ENCODE results near the gene SOS1.
A peak's percentile ranks its signal among the peaks of the same experiment; 100 is the strongest.
"Not testable (repeated sequence)": the region's sequence is repeated elsewhere in the genome, so short reads cannot be mapped to it uniquely, and the experiment has no call there.

The SOS1 gene

GRCh38 chr2:39099870-39100728 lies 20.8 kb downstream of the SOS1 start:
- DNase-seq (ENCODE audit: low spot score), result no peak

GRCh38 chr2:39099310-39099869 lies 21.5 kb downstream of the SOS1 start:
- no peak for DNase-seq (ENCODE audit: low spot score)

GRCh38 chr2:39095624-39096023 lies 25.2 kb downstream of the SOS1 start:
- DNase-seq (ENCODE audit: low spot score), result no peak

- no peak for DNase-seq (ENCODE audit: low spot score)
Observed at GRCh38 chr2:39094717-39095363, 26.0 kb downstream of the SOS1 start.

- DNase-seq (ENCODE audit: low spot score), result no peak
Observed at GRCh38 chr2:39093218-39093898, 27.5 kb downstream of the SOS1 start.

- no peak for DNase-seq (ENCODE audit: low spot score)
Observed at GRCh38 chr2:39091543-39091942, 29.3 kb downstream of the SOS1 start.

GRCh38 chr2:39091063-39091462 lies 29.8 kb downstream of the SOS1 start:
- DNase-seq (ENCODE audit: low spot score), result no peak

GRCh38 chr2:39080152-39080551 lies 40.7 kb downstream of the SOS1 start:
- DNase-seq (ENCODE audit: low spot score), result no peak

GRCh38 chr2:39069890-39070465 lies 50.9 kb downstream of the SOS1 start:
- no peak for DNase-seq (ENCODE audit: low spot score)

- DNase-seq (ENCODE audit: low spot score), result no peak
Observed at GRCh38 chr2:39069136-39069515, 51.7 kb downstream of the SOS1 start.

GRCh38 chr2:39068299-39069135 lies 52.3 kb downstream of the SOS1 start:
- DNase-seq (ENCODE audit: low spot score), result no peak

GRCh38 chr2:39065616-39066015 lies 55.2 kb downstream of the SOS1 start:
- DNase-seq (ENCODE audit: low spot score), result no peak

- DNase-seq (ENCODE audit: low spot score), result no peak
Observed at GRCh38 chr2:39062320-39062719, 58.5 kb downstream of the SOS1 start.

GRCh38 chr2:39061280-39061679 lies 59.6 kb downstream of the SOS1 start:
- no peak for DNase-seq (ENCODE audit: low spot score)

- DNase-seq (ENCODE audit: low spot score), result peak; percentile 19
Observed at GRCh38 chr2:39059366-39059952, 61.4 kb downstream of the SOS1 start.

- DNase-seq (ENCODE audit: low spot score), result no peak
Observed at GRCh38 chr2:39058101-39058500, 62.8 kb downstream of the SOS1 start.

- not testable (repeated sequence) for DNase-seq (ENCODE audit: low spot score)
Observed at GRCh38 chr2:39052665-39053064, 68.2 kb downstream of the SOS1 start.

- DNase-seq (ENCODE audit: low spot score), result no peak
Observed at GRCh38 chr2:39050109-39050508, 70.7 kb downstream of the SOS1 start.

- no peak for DNase-seq (ENCODE audit: low spot score)
Observed at GRCh38 chr2:39039072-39039471, 81.8 kb downstream of the SOS1 start.

GRCh38 chr2:39033980-39034379 lies 86.9 kb downstream of the SOS1 start:
- DNase-seq (ENCODE audit: low spot score), result no peak

- no peak for DNase-seq (ENCODE audit: low spot score)
Observed at GRCh38 chr2:39027421-39027820, 93.4 kb downstream of the SOS1 start.
